ENCODE results near the gene KCNT1. TPM values are rescaled to one million over a fixed set of nuclear protein-coding genes. Genes with fewer than 3 reads are reported as not detected.

KCNT1 gene
- total RNA-seq, 1 donor from 2014 or later: not detected

GRCh38 chr9:135825435-135826187 lies 123.6 kb downstream of the KCNT1 start:
- H3K4me1 Mint-ChIP-seq (ENCODE audit: low read depth, unreplicated experiment): peaks cover 4% of the 10 kb centered on the region
- H3K27me3 ChIP-seq (ENCODE audit: insufficient read depth, low read length): no peaks in the 10 kb centered on the region
- FAIRE-seq: no peak
- H3K4me1 ChIP-seq (ENCODE audit: insufficient read depth, low read length): no peaks in the 10 kb centered on the region
- H3K36me3 ChIP-seq (ENCODE audit: insufficient read depth, low read length): peaks cover 16% of the 10 kb centered on the region
- no peak overlapping the region for H3K4me2 ChIP-seq (ENCODE audit: low read length)
- H3K4me3 ChIP-seq (ENCODE audit: insufficient read depth, low read depth, low read length): no peak overlapping the region
- H3K36me3 Mint-ChIP-seq (ENCODE audit: low read depth, unreplicated experiment): peaks cover 26% of the 10 kb centered on the region
- H3K27ac ChIP-seq (ENCODE audit: low read depth, low read length): no peak overlapping the region
- H3K27ac Mint-ChIP-seq (ENCODE audit: unreplicated experiment): no peak overlapping the region
- no peak for TF ChIP-seq EZH2 (IDR thresholded peaks at IDR 0.05; ENCODE audit: insufficient read depth, low read length)
- no peak for TF ChIP-seq CTCF (IDR thresholded peaks at IDR 0.05; ENCODE audit: insufficient read depth, low read depth, low read length)
- no peaks in the 10 kb centered on the region for H3K27me3 Mint-ChIP-seq (ENCODE audit: low read depth, unreplicated experiment)
- peaks cover 50% of the 10 kb centered on the region for H3K79me2 ChIP-seq (ENCODE audit: insufficient read depth, low read length)
- H2AFZ ChIP-seq (ENCODE audit: low read depth, low read length): no peak overlapping the region
- H4K20me1 ChIP-seq (ENCODE audit: insufficient read depth, low read length): peaks cover 57% of the 10 kb centered on the region
- no peak overlapping the region for H3K9ac ChIP-seq (ENCODE audit: low read length)
- no peak overlapping the region for H3K4me3 Mint-ChIP-seq (ENCODE audit: unreplicated experiment)
- no peak for DNase-seq (ENCODE audit: low read depth)
- H3K9me3 Mint-ChIP-seq (ENCODE audit: unreplicated experiment): peaks cover 9% of the 10 kb centered on the region
- peaks cover 5% of the 10 kb centered on the region for H3K9me3 ChIP-seq (ENCODE audit: insufficient read depth, low read depth, low read length)

- Mint-ChIP-seq H3K27ac (ENCODE audit: unreplicated experiment) (no peak overlapping the region), H3K4me1 (ENCODE audit: low read depth, unreplicated experiment) (peaks cover 4% of the 10 kb centered on the region), H3K9me3 (ENCODE audit: unreplicated experiment) (peaks cover 9% of the 10 kb centered on the region), H3K36me3 (ENCODE audit: low read depth, unreplicated experiment) (peaks cover 24% of the 10 kb centered on the region), H3K4me3 (ENCODE audit: unreplicated experiment) (no peak overlapping the region), H3K27me3 (ENCODE audit: low read depth, unreplicated experiment) (no peaks in the 10 kb centered on the region)
- Histone ChIP-seq H3K79me2 (ENCODE audit: insufficient read depth, low read length) (peaks cover 54% of the 10 kb centered on the region), H3K4me3 (ENCODE audit: insufficient read depth, low read depth, low read length) (no peak overlapping the region), H3K36me3 (ENCODE audit: insufficient read depth, low read length) (peaks cover 16% of the 10 kb centered on the region), H2AFZ (ENCODE audit: low read depth, low read length) (no peak overlapping the region), H3K4me1 (ENCODE audit: insufficient read depth, low read length) (no peaks in the 10 kb centered on the region), H3K9me3 (ENCODE audit: insufficient read depth, low read depth, low read length) (peaks cover 5% of the 10 kb centered on the region), H3K4me2 (ENCODE audit: low read length) (no peak overlapping the region), H3K9ac (ENCODE audit: low read length) (no peak overlapping the region), H3K27ac (ENCODE audit: low read depth, low read length) (no peak overlapping the region), H4K20me1 (ENCODE audit: insufficient read depth, low read length) (peaks cover 60% of the 10 kb centered on the region), H3K27me3 (ENCODE audit: insufficient read depth, low read length) (no peaks in the 10 kb centered on the region)
- FAIRE-seq (no peak), DNase-seq (ENCODE audit: low read depth) (no peak)
- TF ChIP-seq CTCF (IDR thresholded peaks at IDR 0.05; ENCODE audit: insufficient read depth, low read depth, low read length) (no peak), EZH2 (IDR thresholded peaks at IDR 0.05; ENCODE audit: insufficient read depth, low read length) (no peak)
Observed at GRCh38 chr9:135826188-135826545, 124.2 kb downstream of the KCNT1 start.

GRCh38 chr9:135827301-135827700 lies 125.3 kb downstream of the KCNT1 start:
- no peak for DNase-seq (ENCODE audit: low read depth)
- no peak for FAIRE-seq
- peaks cover 17% of the 10 kb centered on the region for H3K36me3 Mint-ChIP-seq (ENCODE audit: low read depth, unreplicated experiment)

More at GRCh38 chr9:135827301-135827700, 125.3 kb downstream of the KCNT1 start:
- Histone ChIP-seq H2AFZ (ENCODE audit: low read depth, low read length) (no peak overlapping the region), H3K27ac (ENCODE audit: low read depth, low read length) (no peak overlapping the region), H4K20me1 (ENCODE audit: insufficient read depth, low read length) (peaks cover 71% of the 10 kb centered on the region), H3K36me3 (ENCODE audit: insufficient read depth, low read length) (peaks cover 15% of the 10 kb centered on the region), H3K79me2 (ENCODE audit: insufficient read depth, low read length) (peaks cover 65% of the 10 kb centered on the region), H3K4me2 (ENCODE audit: low read length) (no peak overlapping the region), H3K9ac (ENCODE audit: low read length) (no peak overlapping the region), H3K4me1 (ENCODE audit: insufficient read depth, low read length) (no peaks in the 10 kb centered on the region), H3K9me3 (ENCODE audit: insufficient read depth, low read depth, low read length) (peaks cover 5% of the 10 kb centered on the region), H3K4me3 (ENCODE audit: insufficient read depth, low read depth, low read length) (no peak overlapping the region), H3K27me3 (ENCODE audit: insufficient read depth, low read length) (no peaks in the 10 kb centered on the region)
- Mint-ChIP-seq H3K4me3 (ENCODE audit: unreplicated experiment) (no peak overlapping the region), H3K9me3 (ENCODE audit: unreplicated experiment) (peaks cover 9% of the 10 kb centered on the region), H3K27ac (ENCODE audit: unreplicated experiment) (no peak overlapping the region), H3K27me3 (ENCODE audit: low read depth, unreplicated experiment) (no peaks in the 10 kb centered on the region), H3K4me1 (ENCODE audit: low read depth, unreplicated experiment) (peaks cover 4% of the 10 kb centered on the region)
- TF ChIP-seq CTCF (IDR thresholded peaks at IDR 0.05; ENCODE audit: insufficient read depth, low read depth, low read length) (no peak), EZH2 (IDR thresholded peaks at IDR 0.05; ENCODE audit: insufficient read depth, low read length) (no peak)
